ENCODE results near the gene F10.
"Not testable (repeated sequence)": the region's sequence is repeated elsewhere in the genome, so short reads cannot be mapped to it uniquely, and the experiment has no call there.

The F10 gene

GRCh38 chr13:113155201-113155600 is 32.6 kb downstream of the F10 start:
- no peak for DNase-seq

- DNase-seq: no peak
Measured at GRCh38 chr13:113155982-113156655, 33.5 kb downstream of the F10 start.

GRCh38 chr13:113157206-113157928 is 34.8 kb downstream of the F10 start:
- DNase-seq: no peak

GRCh38 chr13:113157929-113158747 is 35.5 kb downstream of the F10 start, which contains the start of gene PROZ:
Gene PROZ (plus strand): TSS chr13:113158648. CDS start chr13:113158661, 13 bp downstream.
- no peak for DNase-seq

- no peak for DNase-seq
Measured at GRCh38 chr13:113158946-113159345, 36.3 kb downstream of the F10 start.

- DNase-seq: no peak
Measured at GRCh38 chr13:113159701-113160100, 37.1 kb downstream of the F10 start.

GRCh38 chr13:113160983-113161382 is 38.4 kb downstream of the F10 start:
- no peak for DNase-seq

- no peak for DNase-seq
Measured at GRCh38 chr13:113161433-113161832, 38.8 kb downstream of the F10 start.

GRCh38 chr13:113161975-113162374 is 39.4 kb downstream of the F10 start:
- DNase-seq: not testable (repeated sequence)

GRCh38 chr13:113162783-113163685 is 40.4 kb downstream of the F10 start:
- DNase-seq: no peak

- no peak for DNase-seq
Measured at GRCh38 chr13:113164492-113164891, 41.9 kb downstream of the F10 start.

- DNase-seq: no peak
Measured at GRCh38 chr13:113166266-113166665, 43.7 kb downstream of the F10 start.

- no peak for DNase-seq
Measured at GRCh38 chr13:113166681-113167080, 44.1 kb downstream of the F10 start.

GRCh38 chr13:113167155-113167554 is 44.6 kb downstream of the F10 start:
- no peak for DNase-seq

GRCh38 chr13:113167575-113167974 is 45.0 kb downstream of the F10 start:
- no peak for DNase-seq

- DNase-seq: no peak
Measured at GRCh38 chr13:113168211-113168610, 45.6 kb downstream of the F10 start.

- DNase-seq: no peak
Measured at GRCh38 chr13:113169277-113170272, 47.0 kb downstream of the F10 start.

GRCh38 chr13:113170511-113170910 is 47.9 kb downstream of the F10 start:
- no peak for DNase-seq

GRCh38 chr13:113171250-113172125 is 48.9 kb downstream of the F10 start:
- DNase-seq: no peak

- DNase-seq: no peak
Measured at GRCh38 chr13:113172419-113172926, 49.9 kb downstream of the F10 start.

All from CD4-positive, alpha-beta T cell treated with Interferon gamma for 1 hour (primary cell).